Type B pancreatic cell (in vitro differentiated cells): Measurements from ENCODE around the gene KCNK17. TPM values are rescaled to one million over a fixed set of nuclear protein-coding genes. Genes with fewer than 3 reads are reported as not detected.

Experiments used
- DNase-seq: peaks from one replicate; pipeline ENCODE4 v3.0.0; 2021; ENCODE audit warnings: mixed read lengths; ENCODE audit not compliant: unreplicated experiment; ENCODE audit errors: extremely low spot score
- H3K27ac Mint-ChIP-seq: 2 replicates; pipeline ENCODE4 v1.8.0; 2021; ENCODE audit warnings: mild to moderate bottlenecking, mixed read lengths
- H3K27me3 Mint-ChIP-seq: 2 replicates; pipeline ENCODE4 v1.8.0; 2021; ENCODE audit warnings: mixed read lengths
- H3K36me3 Mint-ChIP-seq: 2 replicates; pipeline ENCODE4 v1.8.0; 2021; ENCODE audit warnings: mixed read lengths
- H3K4me1 Mint-ChIP-seq: one replicate; pipeline ENCODE4 v1.8.0; 2021; ENCODE audit warnings: mixed read lengths; ENCODE audit not compliant: unreplicated experiment
- H3K4me3 Mint-ChIP-seq: 2 replicates; pipeline ENCODE4 v1.8.0; 2021; ENCODE audit warnings: mild to moderate bottlenecking, mixed read lengths
- H3K9me3 Mint-ChIP-seq: 2 replicates; pipeline ENCODE4 v1.8.0; 2021; ENCODE audit warnings: mixed read lengths
- total RNA-seq: library from RNA; stranded (reverse); gene quantifications from 2 replicates; pipeline ENCODE4 v1.2.1, GENCODE V29; 2021; ENCODE audit warnings: low replicate concordance
- TF ChIP-seq, protein P1 (sequence below): fragments of 200-600 bp; sonication (generic); conservative IDR thresholded peaks from 2 replicates; pipeline ENCODE4 v1.5.0; 2021; ENCODE audit warnings: antibody characterized with exemption, mild to moderate bottlenecking

KCNK17 gene
- total RNA-seq, 1 donor from 2014 or later = 9.9 TPM

DNA sequence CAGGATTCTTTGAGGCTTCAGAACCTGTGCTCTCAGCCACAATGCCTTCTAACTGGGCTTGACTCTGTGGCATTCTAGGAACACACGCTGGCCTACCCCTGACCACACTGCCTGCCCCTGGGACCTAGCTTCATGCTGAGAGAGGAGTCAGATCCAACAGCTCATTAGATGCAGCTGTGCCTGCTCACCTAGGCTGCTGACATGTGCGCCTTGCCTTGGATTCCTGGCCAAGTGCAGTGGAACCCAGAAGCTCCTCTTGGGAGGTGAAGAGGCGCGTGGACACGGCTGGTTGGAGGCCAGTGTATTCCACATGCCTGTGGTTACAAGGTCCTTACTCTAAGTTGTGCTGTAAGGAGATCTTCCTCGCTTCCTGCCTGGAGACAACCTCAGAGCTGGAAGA lies 33.0 kb upstream of the KCNK17 start:
- Mint-ChIP-seq H3K4me1 (peaks cover 11% of the 10 kb centered on the region), H3K36me3 (no peaks in the 10 kb centered on the region), H3K27me3 (peaks cover 4% of the 10 kb centered on the region), H3K27ac (no peak overlapping the region), H3K4me3 (no peak overlapping the region), H3K9me3 (no peaks in the 10 kb centered on the region)
- no peak for DNase-seq
- TF ChIP-seq, protein P1, sequence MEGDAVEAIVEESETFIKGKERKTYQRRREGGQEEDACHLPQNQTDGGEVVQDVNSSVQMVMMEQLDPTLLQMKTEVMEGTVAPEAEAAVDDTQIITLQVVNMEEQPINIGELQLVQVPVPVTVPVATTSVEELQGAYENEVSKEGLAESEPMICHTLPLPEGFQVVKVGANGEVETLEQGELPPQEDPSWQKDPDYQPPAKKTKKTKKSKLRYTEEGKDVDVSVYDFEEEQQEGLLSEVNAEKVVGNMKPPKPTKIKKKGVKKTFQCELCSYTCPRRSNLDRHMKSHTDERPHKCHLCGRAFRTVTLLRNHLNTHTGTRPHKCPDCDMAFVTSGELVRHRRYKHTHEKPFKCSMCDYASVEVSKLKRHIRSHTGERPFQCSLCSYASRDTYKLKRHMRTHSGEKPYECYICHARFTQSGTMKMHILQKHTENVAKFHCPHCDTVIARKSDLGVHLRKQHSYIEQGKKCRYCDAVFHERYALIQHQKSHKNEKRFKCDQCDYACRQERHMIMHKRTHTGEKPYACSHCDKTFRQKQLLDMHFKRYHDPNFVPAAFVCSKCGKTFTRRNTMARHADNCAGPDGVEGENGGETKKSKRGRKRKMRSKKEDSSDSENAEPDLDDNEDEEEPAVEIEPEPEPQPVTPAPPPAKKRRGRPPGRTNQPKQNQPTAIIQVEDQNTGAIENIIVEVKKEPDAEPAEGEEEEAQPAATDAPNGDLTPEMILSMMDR = no peak

DNA sequence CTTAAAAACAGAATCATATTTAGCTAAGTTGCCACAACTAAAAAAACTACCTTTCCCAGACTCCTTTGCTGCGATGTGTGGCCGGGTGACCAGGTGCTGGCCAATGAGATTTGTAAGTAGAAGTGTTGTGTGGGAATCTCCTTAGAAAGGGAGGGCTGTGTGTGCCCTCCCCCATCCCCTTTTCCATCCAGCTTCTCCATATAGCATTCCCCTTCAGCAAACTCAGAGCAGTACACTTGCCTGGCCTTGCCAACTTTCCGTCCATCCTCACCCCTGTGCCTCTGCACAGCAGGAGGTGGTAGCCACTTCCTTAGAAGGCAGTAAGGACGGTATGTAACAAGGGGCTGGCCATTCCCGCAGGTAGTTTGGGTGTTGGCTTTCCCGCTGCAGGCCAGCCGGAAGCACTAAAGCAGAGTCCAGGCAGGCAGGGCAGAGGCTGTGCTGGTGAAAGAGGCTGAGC lies 30.6 kb upstream of the KCNK17 start:
- H3K4me1 Mint-ChIP-seq = peaks cover 13% of the 10 kb centered on the region
- peaks cover 4% of the 10 kb centered on the region for H3K27me3 Mint-ChIP-seq
- DNase-seq = no peak
- H3K27ac Mint-ChIP-seq = no peak overlapping the region
- TF ChIP-seq, protein P1 = no peak
- no peaks in the 10 kb centered on the region for H3K9me3 Mint-ChIP-seq
- H3K4me3 Mint-ChIP-seq = no peak overlapping the region
- H3K36me3 Mint-ChIP-seq = no peaks in the 10 kb centered on the region

DNA sequence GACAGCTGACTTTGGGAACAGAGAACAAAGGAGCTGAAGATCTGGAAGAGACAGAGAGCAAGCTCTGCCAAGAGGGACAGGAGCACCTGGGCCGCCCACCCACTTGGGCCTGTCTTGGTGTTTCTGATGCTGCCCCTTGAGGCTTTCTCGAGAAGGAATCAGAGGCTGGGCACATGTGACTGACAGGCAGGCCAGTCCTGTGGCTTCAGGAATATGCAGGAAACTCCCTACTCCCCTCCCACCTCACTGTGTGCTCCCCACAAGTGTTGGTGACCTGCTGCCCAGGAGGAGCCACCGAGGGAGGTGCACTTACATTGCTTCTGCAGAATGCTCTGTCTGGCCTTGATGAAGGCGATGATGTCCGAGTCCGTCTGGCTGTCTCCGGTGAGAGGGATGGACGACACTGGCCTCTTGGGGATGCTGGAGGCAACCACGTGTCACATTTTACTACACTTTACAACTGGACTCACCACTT lies 29.2 kb upstream of the KCNK17 start:
- Mint-ChIP-seq H3K27ac (no peak overlapping the region), H3K4me1 (peaks cover 23% of the 10 kb centered on the region), H3K36me3 (no peaks in the 10 kb centered on the region), H3K9me3 (no peaks in the 10 kb centered on the region), H3K4me3 (no peak overlapping the region), H3K27me3 (peaks cover 7% of the 10 kb centered on the region)
- no peak for DNase-seq
- TF ChIP-seq, protein P1 = no peak

DNA sequence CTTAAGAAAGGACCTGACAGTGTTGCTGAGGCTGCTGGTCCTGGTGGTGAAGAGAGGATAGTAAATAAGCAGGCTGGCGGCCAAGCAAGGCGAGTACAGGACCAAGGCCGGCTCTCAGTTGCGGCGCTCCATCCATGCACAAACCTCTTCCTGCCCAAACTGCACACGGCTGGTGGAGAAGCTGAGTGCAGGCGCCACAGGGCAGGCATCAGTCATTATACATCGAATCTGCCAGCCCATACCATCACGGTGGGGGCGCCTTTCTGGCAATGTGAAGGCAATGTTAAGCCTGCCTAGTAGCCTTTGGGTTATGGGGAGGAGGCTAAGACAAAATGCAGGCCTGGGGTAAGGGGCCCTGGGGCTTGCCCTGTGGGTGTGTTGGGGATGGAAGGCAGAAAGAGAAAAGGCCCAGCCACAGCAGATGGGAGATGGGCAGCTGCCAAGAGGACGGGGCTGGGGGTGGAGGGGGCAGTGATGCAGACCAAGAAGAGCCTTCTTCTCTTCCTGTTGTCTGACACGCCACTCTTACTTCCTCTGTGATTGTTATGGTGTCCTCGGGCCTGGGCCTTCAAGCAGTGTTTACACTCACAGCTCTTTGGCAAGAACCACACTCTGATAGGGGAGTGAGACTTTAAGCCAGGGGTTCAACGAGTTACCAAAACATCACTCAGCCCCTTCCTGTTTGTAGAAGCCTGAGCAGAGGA lies 28.6 kb upstream of the KCNK17 start:
- Mint-ChIP-seq H3K4me3 (no peak overlapping the region), H3K4me1 (peaks cover 20% of the 10 kb centered on the region), H3K9me3 (no peaks in the 10 kb centered on the region), H3K27ac (no peak overlapping the region), H3K36me3 (no peaks in the 10 kb centered on the region), H3K27me3 (peaks cover 10% of the 10 kb centered on the region)
- TF ChIP-seq, protein P1 = no peak
- no peak for DNase-seq

DNA sequence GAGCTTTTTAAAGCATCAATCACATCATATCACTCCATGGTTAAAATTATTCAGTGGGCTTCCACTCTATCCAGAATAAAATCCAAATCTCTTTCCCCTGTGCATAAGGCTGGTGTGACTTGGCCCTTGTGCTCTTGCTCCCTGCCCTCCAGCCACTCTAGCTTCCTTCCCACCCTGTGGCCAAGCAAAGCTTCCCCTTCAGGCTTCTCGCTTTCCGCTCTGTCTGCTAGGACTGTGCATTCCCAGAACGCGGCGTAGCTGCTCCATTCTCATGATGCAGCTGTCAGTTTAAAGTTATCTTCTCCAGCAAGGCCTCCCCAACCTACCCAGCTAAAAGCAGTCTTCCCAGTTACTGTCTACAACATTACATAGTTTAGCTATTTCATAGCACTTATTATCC lies 27.7 kb upstream of the KCNK17 start:
- TF ChIP-seq, protein P1 = no peak
- Mint-ChIP-seq H3K27ac (no peak overlapping the region), H3K4me1 (peaks cover 18% of the 10 kb centered on the region), H3K9me3 (no peaks in the 10 kb centered on the region), H3K36me3 (no peaks in the 10 kb centered on the region), H3K27me3 (peaks cover 13% of the 10 kb centered on the region), H3K4me3 (no peak overlapping the region)
- DNase-seq = no peak
